Esophagus squamous epithelium (tissue), 5 donors: ENCODE results near the gene CARS2. TPM values are rescaled to one million over a fixed set of nuclear protein-coding genes. Genes with fewer than 3 reads are reported as not detected.

Source experiments
- DNase-seq: peaks from one replicate; lab custom pipeline; 2025; lab: John Stamatoyannopoulos, UW
- H3K27ac ChIP-seq, 4 donors: fragments of 200-600 bp; sonication (generic); one replicate each; pipeline ENCODE4 v1.5.1; 2016 to 2019; ENCODE audit warnings: mild to moderate bottlenecking in 1 of 4
- H3K27me3 ChIP-seq, 4 donors: fragments of 200-600 bp; sonication (generic); 1 replicate in 3 of 4; 2 replicates in 1 of 4; pipeline versions ENCODE4 v1.5.1 to v1.6.0; 2017 to 2021; ENCODE audit warnings: antibody characterized with exemption in 1 of 4
- H3K36me3 ChIP-seq, 3 donors: fragments of 200-600 bp; sonication (generic); one replicate each; pipeline ENCODE4 v1.5.1; 2016 to 2019
- H3K4me1 ChIP-seq, 3 donors: fragments of 200-600 bp; sonication (generic); one replicate each; pipeline ENCODE4 v1.5.1; 2017 to 2019
- H3K4me3 ChIP-seq, 4 donors: fragments of 200-600 bp; sonication (generic); 1 replicate in 3 of 4; 2 replicates in 1 of 4; pipeline ENCODE4 v1.5.1; 2016 to 2019; ENCODE audit warnings: mild to moderate bottlenecking in 2 of 4, moderate library complexity in 1 of 4
- H3K9me3 ChIP-seq, 3 donors: fragments of 200-600 bp; sonication (generic); one replicate each; pipeline ENCODE4 v1.5.1; 2016 to 2019
- POLR2A ChIP-seq, 4 donors: fragments of 450-650 bp; IDR thresholded peaks; one replicate each; pipeline ENCODE4 v1.6.1; 2017; ENCODE audit warnings: antibody characterized with exemption in 4 of 4, mild to moderate bottlenecking in 4 of 4, moderate library complexity in 3 of 4
- whole genome bisulfite sequencing, 2 donors: methylation state at CpG; one replicate each; pipeline ENCODE4 v1.1.5; 2018; 5-methylcytosine and 5-hydroxymethylcytosine counted together
- intact Hi-C: fragments of 100-400 bp; cut with DNase I; formaldehyde crosslinking; loops from one replicate; pipeline ENCODE4 v1.15.0; 2022
- total RNA-seq, 4 donors: library from RNA; depleted of rRNA; stranded (reverse); fragments of >200 nt; gene quantifications; one replicate each; pipeline ENCODE4 v1.1.0, GENCODE V29; 2016
- TF ChIP-seq, protein P1 (sequence below), 6 experiments: fragments of 450-650 bp in 4 of 6; fragments of 200-600 bp in 2 of 6; sonication (generic) in 2 of 6; IDR thresholded peaks; one replicate each; pipeline ENCODE4 v1.5.1; 2016 to 2019; ENCODE audit warnings: antibody characterized with exemption in 6 of 6, mild to moderate bottlenecking in 4 of 6, moderate library complexity in 4 of 6
- donor health status: DM: yes; HTN: yes; CAD: no.

The CARS2 gene
- total RNA-seq, 4 donors from 2014 or later, result 24.9 to 54.9 (median 33.5) TPM

DNA sequence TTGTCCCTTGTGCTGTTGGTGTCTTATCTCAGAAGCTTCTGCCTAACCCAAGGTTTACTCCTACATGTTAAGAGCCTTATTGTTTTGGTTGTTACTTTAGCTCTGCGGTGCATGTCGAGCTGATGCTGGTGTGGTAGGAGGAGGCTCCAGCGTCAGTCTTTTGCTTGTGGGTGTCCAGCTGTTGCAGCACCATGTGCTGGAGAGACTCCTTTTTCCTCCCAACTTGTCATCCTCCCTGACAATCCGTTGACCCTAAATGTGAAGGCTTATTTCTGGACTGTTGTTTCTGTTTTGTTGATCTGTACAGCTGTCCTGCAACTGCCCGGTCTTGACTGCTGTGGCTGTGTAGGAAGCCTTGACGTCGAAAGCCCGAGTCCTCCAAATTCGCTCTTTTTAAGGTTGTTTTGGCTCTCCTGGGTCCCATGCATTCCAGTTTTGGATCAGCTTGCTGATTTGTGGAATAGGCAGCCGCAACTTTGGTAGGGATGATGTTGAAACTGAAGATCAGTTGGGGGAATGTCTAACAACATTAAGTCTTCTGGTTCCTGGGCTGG lies 75.3 kb downstream of the CARS2 start:
- no peak for DNase-seq
- Histone ChIP-seq H3K27me3 (no peaks in the 10 kb centered on the region), H3K4me3 (no peak overlapping the region), H3K36me3 (peaks cover 17 to 90% (median 28%) of the 10 kb centered on the region in 3 donors), H3K9me3 (no peaks in the 10 kb centered on the region), H3K27ac (peak overlapping the region in 1 of 4 donors; percentile 5), H3K4me1 (peaks cover 0 to 52% (median 0%) of the 10 kb centered on the region in 3 donors)
- intact Hi-C loops, result no loop called here
- TF ChIP-seq, protein P1, sequence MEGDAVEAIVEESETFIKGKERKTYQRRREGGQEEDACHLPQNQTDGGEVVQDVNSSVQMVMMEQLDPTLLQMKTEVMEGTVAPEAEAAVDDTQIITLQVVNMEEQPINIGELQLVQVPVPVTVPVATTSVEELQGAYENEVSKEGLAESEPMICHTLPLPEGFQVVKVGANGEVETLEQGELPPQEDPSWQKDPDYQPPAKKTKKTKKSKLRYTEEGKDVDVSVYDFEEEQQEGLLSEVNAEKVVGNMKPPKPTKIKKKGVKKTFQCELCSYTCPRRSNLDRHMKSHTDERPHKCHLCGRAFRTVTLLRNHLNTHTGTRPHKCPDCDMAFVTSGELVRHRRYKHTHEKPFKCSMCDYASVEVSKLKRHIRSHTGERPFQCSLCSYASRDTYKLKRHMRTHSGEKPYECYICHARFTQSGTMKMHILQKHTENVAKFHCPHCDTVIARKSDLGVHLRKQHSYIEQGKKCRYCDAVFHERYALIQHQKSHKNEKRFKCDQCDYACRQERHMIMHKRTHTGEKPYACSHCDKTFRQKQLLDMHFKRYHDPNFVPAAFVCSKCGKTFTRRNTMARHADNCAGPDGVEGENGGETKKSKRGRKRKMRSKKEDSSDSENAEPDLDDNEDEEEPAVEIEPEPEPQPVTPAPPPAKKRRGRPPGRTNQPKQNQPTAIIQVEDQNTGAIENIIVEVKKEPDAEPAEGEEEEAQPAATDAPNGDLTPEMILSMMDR (IDR thresholded peaks at IDR 0.05), result no peak
- TF ChIP-seq POLR2A (IDR thresholded peaks at IDR 0.05), result no peak
- 66 to 91% methylated on average over 10 of the region's 10 CpGs for WGBS, 2 donors

DNA sequence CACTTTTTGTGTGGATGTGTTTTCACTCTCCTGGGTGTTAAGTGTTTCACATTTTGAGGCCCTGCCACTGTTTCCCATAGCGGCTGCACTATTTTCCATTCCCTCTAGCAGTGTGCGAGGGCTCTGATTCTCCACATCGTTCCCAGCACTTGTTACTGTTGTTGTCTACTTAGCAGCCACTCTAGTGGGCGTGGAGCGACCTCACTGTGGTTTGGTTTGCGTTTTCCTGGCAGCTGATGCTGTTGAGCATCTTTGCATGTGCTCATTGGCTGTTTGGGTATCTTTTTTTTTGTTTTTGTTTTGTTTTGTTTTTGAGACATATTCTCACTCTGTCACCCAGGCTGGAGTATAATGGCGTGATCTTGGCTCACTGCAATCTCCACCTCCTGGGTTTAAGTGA lies 76.2 kb downstream of the CARS2 start:
- DNase-seq, result no peak
- Histone ChIP-seq H3K27me3 (no peaks in the 10 kb centered on the region), H3K27ac (no peak overlapping the region), H3K9me3 (no peaks in the 10 kb centered on the region), H3K4me1 (peaks cover 0 to 61% (median 0%) of the 10 kb centered on the region in 3 donors), H3K36me3 (peaks cover 9 to 90% (median 19%) of the 10 kb centered on the region in 3 donors), H3K4me3 (no peak overlapping the region)
- intact Hi-C loops, result no loop called here
- TF ChIP-seq, protein P1 (IDR thresholded peaks at IDR 0.05), result no peak
- TF ChIP-seq POLR2A (IDR thresholded peaks at IDR 0.05), result no peak
- 69 to 80% methylated on average over 7 of the region's 7 CpGs for WGBS, 2 donors

DNA sequence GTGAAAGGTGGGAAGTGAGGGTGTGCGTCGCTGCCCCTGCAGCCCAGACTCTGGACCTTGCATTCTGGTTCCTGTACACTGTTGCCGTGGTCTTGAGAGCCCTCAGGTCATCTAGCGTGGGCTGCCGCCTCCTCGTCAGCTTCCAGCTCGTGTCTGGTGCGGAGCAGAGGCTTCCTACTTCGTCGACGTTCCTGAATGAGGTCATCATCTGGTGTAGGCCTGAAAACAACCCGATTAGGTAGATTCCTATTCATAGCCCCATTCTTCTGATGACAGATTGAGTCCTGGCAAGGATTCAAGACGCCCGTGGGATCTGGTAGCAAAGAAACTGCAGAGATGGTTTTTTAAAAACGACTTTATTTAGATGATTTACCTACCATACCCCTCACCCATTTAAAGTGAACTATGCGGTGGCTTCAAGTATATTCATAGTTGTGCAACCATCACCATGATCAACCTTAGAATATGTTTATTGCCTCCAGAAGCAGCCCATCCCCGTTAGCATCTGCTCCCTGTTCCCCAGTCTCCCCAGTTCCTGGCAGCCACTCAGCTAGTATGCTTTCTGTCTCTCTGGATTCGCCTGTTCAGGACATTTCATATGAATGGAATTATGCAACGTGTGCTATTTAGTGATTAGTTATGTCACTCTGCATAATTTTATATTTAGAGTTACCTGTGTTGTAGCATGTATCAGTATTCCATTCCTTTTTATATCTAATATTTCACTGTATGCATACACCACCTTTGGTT lies 76.8 kb downstream of the CARS2 start:
- WGBS, 2 donors, result 64 to 74% methylated on average over 13 to 19 of the region's 19 CpGs
- peaks cover 0 to 61% (median 0%) of the 10 kb centered on the region in 3 donors for H3K4me1 ChIP-seq
- no peak for DNase-seq
- intact Hi-C loops, result no loop called here
- no peak overlapping the region for H3K4me3 ChIP-seq
- no peak for TF ChIP-seq POLR2A (IDR thresholded peaks at IDR 0.05)
- TF ChIP-seq, protein P1 (IDR thresholded peaks at IDR 0.05), result no peak
- H3K27me3 ChIP-seq, result no peaks in the 10 kb centered on the region
- peaks cover 6 to 90% (median 13%) of the 10 kb centered on the region in 3 donors for H3K36me3 ChIP-seq
- no peak overlapping the region for H3K27ac ChIP-seq
- no peaks in the 10 kb centered on the region for H3K9me3 ChIP-seq

DNA sequence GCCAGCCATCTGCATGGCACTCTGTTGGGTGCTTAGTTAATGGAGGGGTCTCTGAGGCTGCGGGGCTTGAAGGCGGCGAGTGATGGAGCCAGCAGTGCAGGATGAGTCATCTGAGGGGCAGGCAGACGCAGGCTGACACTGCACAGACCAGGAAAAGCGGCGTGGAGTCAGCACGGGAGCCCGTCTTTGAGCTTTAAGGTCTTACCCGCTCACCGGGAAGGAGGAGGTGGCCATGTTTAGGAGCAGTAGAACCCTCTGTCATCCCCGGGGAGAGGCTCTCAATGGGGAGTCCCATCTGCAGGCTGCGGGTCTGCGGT lies 77.5 kb downstream of the CARS2 start:
- peaks cover 0 to 61% (median 0%) of the 10 kb centered on the region in 3 donors for H3K4me1 ChIP-seq

More for the DNA sequence above, 77.5 kb downstream of the CARS2 start:
- WGBS, 2 donors, result 37 to 68% methylated on average over 6 to 12 of the region's 13 CpGs
- Histone ChIP-seq H3K27ac (no peak overlapping the region), H3K4me3 (no peak overlapping the region), H3K9me3 (no peaks in the 10 kb centered on the region), H3K27me3 (no peaks in the 10 kb centered on the region), H3K36me3 (peaks cover 6 to 95% (median 13%) of the 10 kb centered on the region in 3 donors)
- TF ChIP-seq, protein P1 (IDR thresholded peaks at IDR 0.05), result no peak
- TF ChIP-seq POLR2A (IDR thresholded peaks at IDR 0.05), result no peak
- intact Hi-C loops, result no loop called here
- no peak for DNase-seq
